GM12865 (cell line): ENCODE data around the gene FBN1.

Experiments used
- DNase-seq: peaks from one replicate; pipeline ENCODE4 v3.0.0; 2010; ENCODE audit warnings: low read depth
- H3K4me3 ChIP-seq: 2 replicates; pipeline ENCODE4 v1.5.1; 2011; ENCODE audit warnings: mild to moderate bottlenecking, low read depth, low read length, control low read depth
- TF ChIP-seq, protein P1 (sequence below): IDR thresholded peaks from 2 replicates; pipeline ENCODE4 v1.5.1; 2011; ENCODE audit warnings: low read length, control low read depth, low read depth, inconsistent platforms; ENCODE audit not compliant: insufficient read depth; ENCODE audit errors: missing control alignments

FBN1 gene

GRCh38 chr15:48473667-48474066 is 171.8 kb downstream of the FBN1 start:
- no peak overlapping the region for H3K4me3 ChIP-seq
- DNase-seq = no peak
- TF ChIP-seq, protein P1, sequence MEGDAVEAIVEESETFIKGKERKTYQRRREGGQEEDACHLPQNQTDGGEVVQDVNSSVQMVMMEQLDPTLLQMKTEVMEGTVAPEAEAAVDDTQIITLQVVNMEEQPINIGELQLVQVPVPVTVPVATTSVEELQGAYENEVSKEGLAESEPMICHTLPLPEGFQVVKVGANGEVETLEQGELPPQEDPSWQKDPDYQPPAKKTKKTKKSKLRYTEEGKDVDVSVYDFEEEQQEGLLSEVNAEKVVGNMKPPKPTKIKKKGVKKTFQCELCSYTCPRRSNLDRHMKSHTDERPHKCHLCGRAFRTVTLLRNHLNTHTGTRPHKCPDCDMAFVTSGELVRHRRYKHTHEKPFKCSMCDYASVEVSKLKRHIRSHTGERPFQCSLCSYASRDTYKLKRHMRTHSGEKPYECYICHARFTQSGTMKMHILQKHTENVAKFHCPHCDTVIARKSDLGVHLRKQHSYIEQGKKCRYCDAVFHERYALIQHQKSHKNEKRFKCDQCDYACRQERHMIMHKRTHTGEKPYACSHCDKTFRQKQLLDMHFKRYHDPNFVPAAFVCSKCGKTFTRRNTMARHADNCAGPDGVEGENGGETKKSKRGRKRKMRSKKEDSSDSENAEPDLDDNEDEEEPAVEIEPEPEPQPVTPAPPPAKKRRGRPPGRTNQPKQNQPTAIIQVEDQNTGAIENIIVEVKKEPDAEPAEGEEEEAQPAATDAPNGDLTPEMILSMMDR = no peak

- no peak for DNase-seq
- TF ChIP-seq, protein P1 = no peak
- H3K4me3 ChIP-seq = no peak overlapping the region
Measured at GRCh38 chr15:48472756-48473155, 172.8 kb downstream of the FBN1 start.

GRCh38 chr15:48471073-48471472 is 174.4 kb downstream of the FBN1 start:
- H3K4me3 ChIP-seq = no peak overlapping the region
- DNase-seq = no peak
- TF ChIP-seq, protein P1 = no peak

DNA sequence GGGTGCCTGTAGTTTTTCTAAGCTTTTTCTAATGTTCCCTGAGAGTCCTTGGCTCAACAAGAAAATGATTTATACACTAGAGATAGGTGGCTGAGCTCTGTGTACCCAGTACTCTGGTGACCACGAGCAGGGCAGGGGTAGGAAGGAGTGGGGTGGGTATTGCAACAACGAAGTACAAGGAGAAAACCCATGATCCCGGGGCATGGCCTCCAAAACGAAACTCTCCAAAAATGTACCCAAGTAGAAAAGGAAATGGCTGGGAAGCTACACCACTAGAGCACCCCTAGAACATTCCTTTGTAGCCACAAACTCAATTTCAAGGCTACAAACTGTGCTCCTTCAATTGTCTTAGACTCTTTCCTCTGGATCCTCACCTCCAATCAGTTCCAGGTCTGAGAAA is 175.4 kb downstream of the FBN1 start:
- TF ChIP-seq, protein P1 = no peak
- no peak overlapping the region for H3K4me3 ChIP-seq
- no peak for DNase-seq

DNA sequence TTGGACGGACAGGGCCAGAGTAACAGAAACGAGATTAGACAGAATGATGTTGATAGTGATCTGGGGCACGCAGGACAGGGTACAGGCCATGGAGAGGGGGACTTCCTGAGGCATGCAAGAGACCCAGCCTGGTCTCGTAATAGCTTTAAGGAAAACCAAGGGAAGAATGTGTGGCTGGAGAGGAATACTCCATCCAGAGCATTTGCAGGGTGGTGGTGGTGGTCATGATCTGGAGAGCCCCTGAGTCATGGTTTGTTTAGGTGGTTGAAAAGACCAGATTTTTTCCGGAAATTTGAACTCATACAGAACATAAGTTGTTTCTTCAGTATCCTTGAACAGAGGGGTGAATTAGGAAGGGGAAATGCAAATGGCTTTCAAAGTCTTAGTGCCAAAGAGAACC is 175.8 kb downstream of the FBN1 start:
- no peak for DNase-seq
- H3K4me3 ChIP-seq = no peak overlapping the region

DNA sequence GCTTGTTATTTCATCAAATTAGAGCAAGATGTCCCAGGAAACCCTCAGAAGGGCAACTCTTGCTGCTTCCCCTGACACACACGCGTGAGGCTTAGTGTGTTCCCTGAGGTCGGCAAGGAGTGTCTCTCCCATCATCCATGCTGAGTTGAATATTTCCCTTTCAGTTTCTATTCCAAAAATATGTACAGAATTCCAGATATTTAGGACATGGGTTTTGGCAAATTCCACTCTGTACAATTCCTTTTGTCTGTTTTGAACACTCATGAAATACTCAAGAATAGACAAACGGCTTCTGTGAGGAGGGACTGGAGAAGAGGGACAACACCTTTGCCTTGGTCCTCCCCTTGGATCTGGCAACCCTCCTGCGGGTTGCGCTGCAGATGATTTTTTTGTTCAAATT is 176.2 kb downstream of the FBN1 start:
- TF ChIP-seq, protein P1 = no peak
- no peak overlapping the region for H3K4me3 ChIP-seq
- DNase-seq = no peak

More for the DNA sequence above, 175.8 kb downstream of the FBN1 start:
- TF ChIP-seq, protein P1 = no peak

GRCh38 chr15:48467801-48468200 is 177.7 kb downstream of the FBN1 start:
- TF ChIP-seq, protein P1 = no peak
- no peak for DNase-seq

More at GRCh38 chr15:48467801-48468200, 177.7 kb downstream of the FBN1 start:
- H3K4me3 ChIP-seq = no peak overlapping the region
